Stomach smooth muscle (tissue), 2 donors: ENCODE data around the gene PDE11A.

ENCODE experiments used
- H3K27ac ChIP-seq: one replicate; pipeline ENCODE4 v1.7.0; 2013; ENCODE audit warnings: mild to moderate bottlenecking, low read length, inconsistent platforms
- H3K27me3 ChIP-seq, 2 donors: one replicate each; pipeline ENCODE4 v1.7.0; 2013; ENCODE audit warnings: low read length in 2 of 2; ENCODE audit not compliant: insufficient read depth in 2 of 2, control insufficient read depth in 1 of 2
- H3K36me3 ChIP-seq, 2 donors: one replicate each; pipeline ENCODE4 v1.7.0; 2013; ENCODE audit warnings: low read length in 2 of 2; ENCODE audit not compliant: control insufficient read depth in 2 of 2, insufficient read depth in 2 of 2
- H3K4me1 ChIP-seq: one replicate; pipeline ENCODE4 v1.7.0; 2013; ENCODE audit warnings: low read length; ENCODE audit not compliant: control insufficient read depth, insufficient read depth
- H3K4me3 ChIP-seq, 2 donors: one replicate each; pipeline ENCODE4 v1.7.0; 2013; ENCODE audit warnings: low read length in 2 of 2
- H3K9ac ChIP-seq, 2 donors: one replicate each; pipeline ENCODE4 v1.7.0; 2013; ENCODE audit warnings: low read length in 2 of 2, mild to moderate bottlenecking in 1 of 2
- H3K9me3 ChIP-seq, 2 donors: one replicate each; pipeline ENCODE4 v1.7.0; 2013; ENCODE audit warnings: low read length in 2 of 2; ENCODE audit not compliant: control insufficient read depth in 2 of 2
- donor health status: healthy.
- donor health status: Pancreatic carcinoma.

PDE11A gene

GRCh38 chr2:178072383-178073301 lies at the start of gene PDE11A:
PDE11A (minus strand) TSS chr2:178072777; CDS start chr2:178072437, 340 bp downstream.
- Histone ChIP-seq H3K27ac (no peak within 1 kb of the TSS), H3K9ac (peak within 1 kb of the TSS; percentile 68 to 71), H3K27me3 (peaks cover 12 to 13% of the 10 kb centered on the region in 2 donors)

GRCh38 chr2:178119179-178119922 lies 46.8 kb upstream of the PDE11A start:
- peaks cover 9 to 28% of the 10 kb centered on the region in 2 donors for H3K36me3 ChIP-seq

More at GRCh38 chr2:178072383-178073301, at the start of gene PDE11A:
- peaks cover 8% of the 10 kb centered on the region for H3K4me1 ChIP-seq
- H3K9me3 ChIP-seq: no peaks in the 10 kb centered on the region
- no peaks in the 10 kb centered on the region for H3K36me3 ChIP-seq
- H3K4me3 ChIP-seq: peak within 1 kb of the TSS; percentile 76 to 81

GRCh38 chr2:178117725-178118124 lies 45.1 kb upstream of the PDE11A start:
- H3K27ac ChIP-seq: no peak overlapping the region
- H3K36me3 ChIP-seq: peaks cover 8 to 21% of the 10 kb centered on the region in 2 donors
- no peaks in the 10 kb centered on the region for H3K9me3 ChIP-seq
- H3K4me3 ChIP-seq: no peak overlapping the region
- H3K27me3 ChIP-seq: no peaks in the 10 kb centered on the region
- no peak overlapping the region for H3K9ac ChIP-seq
- peaks cover 10% of the 10 kb centered on the region for H3K4me1 ChIP-seq

More at GRCh38 chr2:178119179-178119922, 46.8 kb upstream of the PDE11A start:
- H3K4me3 ChIP-seq: no peak overlapping the region
- no peaks in the 10 kb centered on the region for H3K27me3 ChIP-seq
- no peak overlapping the region for H3K9ac ChIP-seq
- no peaks in the 10 kb centered on the region for H3K4me1 ChIP-seq
- H3K27ac ChIP-seq: no peak overlapping the region
- no peaks in the 10 kb centered on the region for H3K9me3 ChIP-seq

- H3K4me1 ChIP-seq: peaks cover 19% of the 10 kb centered on the region
- H3K9me3 ChIP-seq: no peaks in the 10 kb centered on the region
- no peak overlapping the region for H3K27ac ChIP-seq
- H3K27me3 ChIP-seq: no peaks in the 10 kb centered on the region
- H3K36me3 ChIP-seq: peaks cover 5% of the 10 kb centered on the region in 2 donors
- H3K4me3 ChIP-seq: no peak overlapping the region
- H3K9ac ChIP-seq: no peak overlapping the region
Measured at GRCh38 chr2:178115271-178115670, 42.7 kb upstream of the PDE11A start.

- H3K9ac ChIP-seq: no peak overlapping the region
- H3K27me3 ChIP-seq: no peaks in the 10 kb centered on the region
- H3K9me3 ChIP-seq: no peaks in the 10 kb centered on the region
- H3K27ac ChIP-seq: no peak overlapping the region
- H3K36me3 ChIP-seq: peaks cover 5% of the 10 kb centered on the region in 2 donors
- H3K4me3 ChIP-seq: no peak overlapping the region
- H3K4me1 ChIP-seq: peaks cover 19% of the 10 kb centered on the region
Measured at GRCh38 chr2:178114462-178114861, 41.9 kb upstream of the PDE11A start.

GRCh38 chr2:178112202-178113152 lies 39.9 kb upstream of the PDE11A start, which contains the start of gene RBM45:
RBM45 (plus strand) TSS chr2:178112437; CDS start chr2:178112547, 110 bp downstream.
- Histone ChIP-seq H3K9me3 (no peaks in the 10 kb centered on the region), H3K4me1 (peaks cover 19% of the 10 kb centered on the region), H3K4me3 (peak within 1 kb of the TSS; percentile 99), H3K27me3 (no peaks in the 10 kb centered on the region), H3K27ac (peak within 1 kb of the TSS; percentile 74), H3K9ac (peak within 1 kb of the TSS; percentile 95 to 97), H3K36me3 (peaks cover 2% of the 10 kb centered on the region in 2 donors)

- peaks cover 0 to 2% of the 10 kb centered on the region in 2 donors for H3K36me3 ChIP-seq
- no peaks in the 10 kb centered on the region for H3K9me3 ChIP-seq
- H3K9ac ChIP-seq: peak overlapping the region in 1 of 2 donors; percentile 42
- no peaks in the 10 kb centered on the region for H3K27me3 ChIP-seq
- peak overlapping the region; percentile 74 for H3K27ac ChIP-seq
- H3K4me1 ChIP-seq: peaks cover 19% of the 10 kb centered on the region
- peak overlapping the region; percentile 99 for H3K4me3 ChIP-seq
Measured at GRCh38 chr2:178111743-178112142, 39.2 kb upstream of the PDE11A start.

GRCh38 chr2:178110681-178111080 lies 38.1 kb upstream of the PDE11A start:
- H3K9ac ChIP-seq: no peak overlapping the region
- H3K9me3 ChIP-seq: no peaks in the 10 kb centered on the region
- no peaks in the 10 kb centered on the region for H3K36me3 ChIP-seq
- H3K27me3 ChIP-seq: no peaks in the 10 kb centered on the region
- no peak overlapping the region for H3K27ac ChIP-seq
- peaks cover 19% of the 10 kb centered on the region for H3K4me1 ChIP-seq
- H3K4me3 ChIP-seq: no peak overlapping the region

GRCh38 chr2:178109813-178110212 lies 37.2 kb upstream of the PDE11A start:
- H3K4me3 ChIP-seq: no peak overlapping the region
- H3K9me3 ChIP-seq: no peaks in the 10 kb centered on the region
- no peaks in the 10 kb centered on the region for H3K27me3 ChIP-seq
- peaks cover 19% of the 10 kb centered on the region for H3K4me1 ChIP-seq
- no peaks in the 10 kb centered on the region for H3K36me3 ChIP-seq
- H3K27ac ChIP-seq: no peak overlapping the region
- H3K9ac ChIP-seq: no peak overlapping the region

GRCh38 chr2:178108176-178108575 lies 35.6 kb upstream of the PDE11A start:
- Histone ChIP-seq H3K27me3 (no peaks in the 10 kb centered on the region), H3K4me3 (no peak overlapping the region), H3K4me1 (peaks cover 13% of the 10 kb centered on the region), H3K36me3 (no peaks in the 10 kb centered on the region), H3K9ac (no peak overlapping the region), H3K27ac (no peak overlapping the region), H3K9me3 (no peaks in the 10 kb centered on the region)
